K562 (cell line): ENCODE results near the gene SOWAHC.

Source experiments
- FOXA3 ChIP-seq, 2 experiments: fragments of 450-650 bp in 1 of 2; sonication (generic) in 1 of 2; formaldehyde crosslinking; IDR thresholded peaks in 1 of 2; conservative IDR thresholded peaks in 1 of 2; 2 replicates each; pipeline versions ENCODE4 v1.4.0 to v1.8.0; 2020 to 2022; ENCODE audit warnings: mild to moderate bottlenecking in 2 of 2, missing genetic modification reagents in 1 of 2
- HDAC6 ChIP-seq: IDR thresholded peaks from 2 replicates; pipeline ENCODE4 v1.6.1; 2012; ENCODE audit warnings: low read depth, mild to moderate bottlenecking, control low read depth, inconsistent platforms, low read length, moderate library complexity
- POLR2AphosphoS5 ChIP-seq: IDR thresholded peaks from 2 replicates; pipeline ENCODE4 v1.6.1; 2011; ENCODE audit warnings: mild to moderate bottlenecking, low read depth, low read length, moderate library complexity; ENCODE audit not compliant: control insufficient read depth, insufficient read depth
- SIN3A ChIP-seq, 2 experiments: fragments of 150-350 bp in 1 of 2; IDR thresholded peaks; 2 replicates each; pipeline ENCODE4 v1.6.1; 2011 to 2016; ENCODE audit warnings: borderline replicate concordance in 2 of 2, low read depth in 2 of 2, low read length in 2 of 2, mild to moderate bottlenecking in 2 of 2, moderate library complexity in 2 of 2; ENCODE audit not compliant: control insufficient read depth in 1 of 2
- ZBTB11 ChIP-seq, 3 experiments: fragments of 200-800 bp in 1 of 3; fragments of 250-450 bp in 1 of 3; fragments of 450-650 bp in 1 of 3; sonication (Bioruptor Pico) in 1 of 3; sonication (Bioruptor generic) in 1 of 3; formaldehyde crosslinking in 1 of 3; IDR thresholded peaks; 2 replicates each; pipeline versions ENCODE4 v1.6.1 to v1.8.0; 2016 to 2022; ENCODE audit warnings: mild to moderate bottlenecking in 2 of 3, missing genetic modification characterization in 2 of 3, missing compliant biosample characterization in 1 of 3, moderate library complexity in 1 of 3
- ZHX1 ChIP-seq: fragments of 150-350 bp; conservative IDR thresholded peaks from 2 replicates; pipeline ENCODE4 v1.6.1; 2014; ENCODE audit warnings: low read length
- TF ChIP-seq, protein P1 (sequence below), 3 experiments: IDR thresholded peaks in 2 of 3; conservative IDR thresholded peaks in 1 of 3; 2 replicates each; pipeline ENCODE4 v1.5.1; 2011 to 2012; ENCODE audit warnings: low read length in 3 of 3, mild to moderate bottlenecking in 3 of 3, control low read depth in 2 of 3, improper control_type of control experiment in 1 of 3, inconsistent platforms in 1 of 3, low read depth in 1 of 3, mixed read lengths in 1 of 3, moderate library complexity in 1 of 3; ENCODE audit not compliant: insufficient read depth in 2 of 3

DNA sequence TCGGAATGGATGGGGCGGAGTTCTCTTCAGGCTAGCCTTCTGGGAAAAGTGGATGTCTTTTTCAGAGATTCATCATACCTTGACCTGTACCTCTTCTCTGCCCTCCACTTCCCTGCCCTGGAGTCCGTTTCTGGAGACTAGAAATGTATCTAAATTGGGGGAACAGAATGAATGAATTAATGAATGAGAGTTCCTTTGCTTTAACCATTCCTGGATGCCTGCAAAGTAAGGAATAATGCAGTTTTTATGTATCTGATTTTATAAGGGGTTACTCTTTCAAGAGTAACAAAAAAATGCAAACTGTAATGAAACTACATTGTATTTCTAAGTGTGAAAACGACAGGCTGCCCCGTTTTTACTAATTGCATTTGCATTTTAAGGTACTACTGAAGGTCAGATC is 2.0 kb downstream of the SOWAHC start:
- TF ChIP-seq FOXA3 (CRISPR knock-in tag; conservative IDR thresholded peaks at IDR 0.05 in 1 of 2, IDR thresholded peaks at IDR 0.05 in 1 of 2) (no peak), HDAC6 (no peak), ZHX1 (no peak), POLR2AphosphoS5 (no peak), ZBTB11 (CRISPR knock-in tag; IDR thresholded peaks at IDR 0.05) (no peak), SIN3A (IDR thresholded peaks at IDR 0.05; ENCODE audit: borderline replicate concordance in 2 of 2, control insufficient read depth in 1 of 2, low read depth in 2 of 2, low read length in 2 of 2) (no peak)
- TF ChIP-seq, protein P1, sequence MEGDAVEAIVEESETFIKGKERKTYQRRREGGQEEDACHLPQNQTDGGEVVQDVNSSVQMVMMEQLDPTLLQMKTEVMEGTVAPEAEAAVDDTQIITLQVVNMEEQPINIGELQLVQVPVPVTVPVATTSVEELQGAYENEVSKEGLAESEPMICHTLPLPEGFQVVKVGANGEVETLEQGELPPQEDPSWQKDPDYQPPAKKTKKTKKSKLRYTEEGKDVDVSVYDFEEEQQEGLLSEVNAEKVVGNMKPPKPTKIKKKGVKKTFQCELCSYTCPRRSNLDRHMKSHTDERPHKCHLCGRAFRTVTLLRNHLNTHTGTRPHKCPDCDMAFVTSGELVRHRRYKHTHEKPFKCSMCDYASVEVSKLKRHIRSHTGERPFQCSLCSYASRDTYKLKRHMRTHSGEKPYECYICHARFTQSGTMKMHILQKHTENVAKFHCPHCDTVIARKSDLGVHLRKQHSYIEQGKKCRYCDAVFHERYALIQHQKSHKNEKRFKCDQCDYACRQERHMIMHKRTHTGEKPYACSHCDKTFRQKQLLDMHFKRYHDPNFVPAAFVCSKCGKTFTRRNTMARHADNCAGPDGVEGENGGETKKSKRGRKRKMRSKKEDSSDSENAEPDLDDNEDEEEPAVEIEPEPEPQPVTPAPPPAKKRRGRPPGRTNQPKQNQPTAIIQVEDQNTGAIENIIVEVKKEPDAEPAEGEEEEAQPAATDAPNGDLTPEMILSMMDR (IDR thresholded peaks at IDR 0.05 in 2 of 3, conservative IDR thresholded peaks at IDR 0.05 in 1 of 3; ENCODE audit: insufficient read depth in 2 of 3, low read depth in 1 of 3, low read length in 3 of 3): no peak
